Inferior parietal cortex (tissue), 1 donor: ENCODE results near the gene SAC3D1.
A peak's percentile ranks its signal among the peaks of the same experiment; 100 is the strongest.
"Not testable (repeated sequence)": the region's sequence is repeated elsewhere in the genome, so short reads cannot be mapped to it uniquely, and the experiment has no call there.

ENCODE experiments used
- DNase-seq: peaks from one replicate; pipeline ENCODE4 v3.0.0-alpha.2; 2016; ENCODE audit errors: extremely low spot score

The SAC3D1 gene

GRCh38 chr11:65040847-65041622 lies at the start of gene SAC3D1:
TSS of gene SAC3D1 (plus strand) at chr11:65041210. CDS start at chr11:65041293, 83 bp downstream.
- DNase-seq, result peak; percentile 90

- DNase-seq, result no peak
These were observed 46.7 kb upstream of the SAC3D1 start for GRCh38 chr11:64994318-64994717.

GRCh38 chr11:64996327-64996709 lies 44.7 kb upstream of the SAC3D1 start:
- DNase-seq, result no peak

GRCh38 chr11:64996710-64997380 lies 44.2 kb upstream of the SAC3D1 start, which contains the start of gene BATF2:
TSS of gene BATF2 (minus strand) at chr11:64996971. CDS start at chr11:64996914, 57 bp downstream.
- DNase-seq, result peak; percentile 50

- DNase-seq, result no peak
These were observed 42.9 kb upstream of the SAC3D1 start for GRCh38 chr11:64998141-64998540.

GRCh38 chr11:64998690-64999431 lies 42.1 kb upstream of the SAC3D1 start:
- no peak for DNase-seq

- DNase-seq, result no peak
These were observed 41.5 kb upstream of the SAC3D1 start for GRCh38 chr11:64999478-64999877.

GRCh38 chr11:65002706-65003105 lies 38.3 kb upstream of the SAC3D1 start:
- no peak for DNase-seq

GRCh38 chr11:65003282-65003681 lies 37.7 kb upstream of the SAC3D1 start:
- no peak for DNase-seq

- not testable (repeated sequence) for DNase-seq
These were observed 37.0 kb upstream of the SAC3D1 start for GRCh38 chr11:65003968-65004367.

- DNase-seq, result no peak
These were observed 33.0 kb upstream of the SAC3D1 start for GRCh38 chr11:65008016-65008415.

- no peak for DNase-seq
These were observed 32.1 kb upstream of the SAC3D1 start for GRCh38 chr11:65008873-65009272.

- peak; percentile 86 for DNase-seq
These were observed 27.7 kb upstream of the SAC3D1 start for GRCh38 chr11:65013130-65013887.

- peak; percentile 92 for DNase-seq
These were observed 26.9 kb upstream of the SAC3D1 start, which contains the start of gene ARL2 for GRCh38 chr11:65013888-65014725. TSS of gene ARL2 (plus strand) at chr11:65014160. CDS start at chr11:65014208, 48 bp downstream.

GRCh38 chr11:65014726-65015227 lies 26.2 kb upstream of the SAC3D1 start:
- no peak for DNase-seq

GRCh38 chr11:65016705-65017104 lies 24.3 kb upstream of the SAC3D1 start:
- no peak for DNase-seq

- no peak for DNase-seq
These were observed 23.1 kb upstream of the SAC3D1 start for GRCh38 chr11:65017937-65018336.

- DNase-seq, result no peak
These were observed 21.2 kb upstream of the SAC3D1 start for GRCh38 chr11:65019824-65020223.

- no peak for DNase-seq
These were observed 20.0 kb upstream of the SAC3D1 start for GRCh38 chr11:65021003-65021402.

- DNase-seq, result no peak
These were observed 19.5 kb upstream of the SAC3D1 start for GRCh38 chr11:65021509-65021908.
